MM.1S (cell line): ENCODE measurements around the gene IL23R.

ENCODE experiments used
- DNase-seq: peaks from one replicate; pipeline ENCODE4 v3.0.0-alpha.2; 2015
- H2AFZ ChIP-seq: fragments of 300-600 bp; sonication (generic); 2 replicates; pipeline ENCODE4 v1.6.0; 2016; ENCODE audit warnings: antibody characterized with exemption, low read length
- H3F3A ChIP-seq: fragments of 300-600 bp; sonication (generic); 2 replicates; pipeline ENCODE4 v1.6.1; 2016; ENCODE audit warnings: mild to moderate bottlenecking, antibody characterized with exemption, low read length, moderate library complexity, mixed read lengths; ENCODE audit not compliant: insufficient read depth
- H3K27ac ChIP-seq: fragments of 300-600 bp; sonication (generic); 2 replicates; pipeline ENCODE4 v1.5.1; 2016; ENCODE audit warnings: mild to moderate bottlenecking, low read length
- H3K27me3 ChIP-seq: fragments of 300-600 bp; sonication (generic); replicated peaks from 2 replicates; pipeline ENCODE4 v1.6.0; 2016; ENCODE audit warnings: low read length; ENCODE audit not compliant: insufficient read depth
- H3K36me3 ChIP-seq: fragments of 300-600 bp; sonication (generic); replicated peaks from 2 replicates; pipeline ENCODE4 v1.6.1; 2016; ENCODE audit warnings: mild to moderate bottlenecking, low read length, mixed read lengths; ENCODE audit not compliant: insufficient read depth
- H3K4me1 ChIP-seq: fragments of 300-600 bp; sonication (generic); 2 replicates; pipeline ENCODE4 v1.6.1; 2016; ENCODE audit warnings: low read length, mixed read lengths
- H3K4me2 ChIP-seq: fragments of 300-600 bp; sonication (generic); 2 replicates; pipeline ENCODE4 v1.6.0; 2016; ENCODE audit warnings: low read depth, low read length
- H3K4me3 ChIP-seq: fragments of 300-600 bp; sonication (generic); 2 replicates; pipeline ENCODE4 v1.5.1; 2016; ENCODE audit warnings: low read length, mixed read lengths
- H3K79me2 ChIP-seq: fragments of 300-600 bp; sonication (generic); 2 replicates; pipeline ENCODE4 v1.6.1; 2016; ENCODE audit warnings: mixed run types, low read length, mixed read lengths
- H3K9ac ChIP-seq: fragments of 300-600 bp; sonication (generic); 2 replicates; pipeline ENCODE4 v1.6.1; 2016; ENCODE audit warnings: low read length, mixed read lengths
- H3K9me2 ChIP-seq: fragments of 300-600 bp; sonication (generic); replicated peaks from 2 replicates; pipeline ENCODE4 v1.6.1; 2016; ENCODE audit warnings: mild to moderate bottlenecking, low read length, mixed read lengths; ENCODE audit not compliant: insufficient read depth
- H3K9me3 ChIP-seq: fragments of 300-600 bp; sonication (generic); replicated peaks from 2 replicates; pipeline ENCODE4 v1.6.1; 2016; ENCODE audit warnings: mild to moderate bottlenecking, low read length, mixed read lengths; ENCODE audit not compliant: insufficient read depth
- H4K20me1 ChIP-seq: fragments of 300-600 bp; sonication (generic); 2 replicates; pipeline ENCODE4 v1.6.1; 2016; ENCODE audit warnings: mild to moderate bottlenecking, low read length, moderate library complexity, mixed read lengths; ENCODE audit not compliant: insufficient read depth
- CTCF ChIP-seq: fragments of 300-600 bp; sonication (generic); IDR thresholded peaks from 2 replicates; pipeline ENCODE4 v1.5.1; 2016; ENCODE audit warnings: antibody characterized with exemption, low read length, mixed read lengths
- EZH2 ChIP-seq: fragments of 300-600 bp; sonication (generic); optimal IDR thresholded peaks from 2 replicates; pipeline ENCODE3; 2017; ENCODE audit warnings: low read depth, mild to moderate bottlenecking, antibody characterized with exemption, low read length, mixed read lengths
- EZH2phosphoT487 ChIP-seq: fragments of 300-600 bp; sonication (generic); IDR thresholded peaks from 2 replicates; pipeline ENCODE4 v1.6.1; 2018; ENCODE audit warnings: antibody characterized with exemption, low read length

Gene IL23R

GRCh38 chr1:67159233-67159632 lies 7.0 kb upstream of the IL23R start:
- no peak overlapping the region for H3K27ac ChIP-seq
- no peaks in the 10 kb centered on the region for H3K9me3 ChIP-seq
- TF ChIP-seq EZH2phosphoT487: no peak
- TF ChIP-seq EZH2: no peak
- no peak for TF ChIP-seq CTCF
- no peaks in the 10 kb centered on the region for H3K36me3 ChIP-seq
- H3K9me2 ChIP-seq: no peaks in the 10 kb centered on the region
- no peaks in the 10 kb centered on the region for H4K20me1 ChIP-seq
- no peak overlapping the region for H2AFZ ChIP-seq
- no peaks in the 10 kb centered on the region for H3K27me3 ChIP-seq
- no peak for DNase-seq
- no peaks in the 10 kb centered on the region for H3K4me1 ChIP-seq
- no peak overlapping the region for H3K4me2 ChIP-seq
- no peaks in the 10 kb centered on the region for H3F3A ChIP-seq
- H3K9ac ChIP-seq: no peak overlapping the region
- H3K79me2 ChIP-seq: no peaks in the 10 kb centered on the region
- no peak overlapping the region for H3K4me3 ChIP-seq

- DNase-seq: no peak
- Histone ChIP-seq H3F3A (no peaks in the 10 kb centered on the region), H3K36me3 (no peaks in the 10 kb centered on the region), H3K4me2 (no peak overlapping the region), H2AFZ (no peak overlapping the region), H3K79me2 (no peaks in the 10 kb centered on the region), H3K4me3 (no peak overlapping the region), H3K27ac (no peak overlapping the region), H3K27me3 (no peaks in the 10 kb centered on the region), H3K9me3 (no peaks in the 10 kb centered on the region), H4K20me1 (no peaks in the 10 kb centered on the region), H3K9me2 (no peaks in the 10 kb centered on the region), H3K9ac (no peak overlapping the region), H3K4me1 (no peaks in the 10 kb centered on the region)
- no peak for TF ChIP-seq EZH2phosphoT487
- no peak for TF ChIP-seq EZH2
- TF ChIP-seq CTCF: no peak
These were observed 3.3 kb upstream of the IL23R start for GRCh38 chr1:67162954-67163353.

GRCh38 chr1:67165468-67166041 lies 699 bp upstream of the IL23R start:
- Histone ChIP-seq H3K9me2 (no peaks in the 10 kb centered on the region), H2AFZ (no peak overlapping the region), H3K79me2 (no peaks in the 10 kb centered on the region), H3K4me2 (no peak overlapping the region), H3F3A (no peaks in the 10 kb centered on the region), H3K9ac (no peak overlapping the region), H3K27ac (no peak overlapping the region), H3K36me3 (no peaks in the 10 kb centered on the region), H3K9me3 (no peaks in the 10 kb centered on the region), H3K27me3 (no peaks in the 10 kb centered on the region), H3K4me1 (no peaks in the 10 kb centered on the region), H3K4me3 (no peak overlapping the region), H4K20me1 (no peaks in the 10 kb centered on the region)
- no peak for TF ChIP-seq CTCF
- DNase-seq: no peak

GRCh38 chr1:67169496-67169895 lies 3.2 kb downstream of the IL23R start:
- Histone ChIP-seq H3K36me3 (no peaks in the 10 kb centered on the region), H3K4me2 (no peak overlapping the region), H3K79me2 (no peaks in the 10 kb centered on the region), H3K9me2 (no peaks in the 10 kb centered on the region), H4K20me1 (no peaks in the 10 kb centered on the region), H3F3A (no peaks in the 10 kb centered on the region), H3K4me3 (no peak overlapping the region), H3K4me1 (no peaks in the 10 kb centered on the region), H3K27ac (no peak overlapping the region), H3K9me3 (no peaks in the 10 kb centered on the region), H3K9ac (no peak overlapping the region), H3K27me3 (no peaks in the 10 kb centered on the region), H2AFZ (no peak overlapping the region)
- TF ChIP-seq EZH2phosphoT487 (no peak), CTCF (no peak), EZH2 (no peak)
- DNase-seq: no peak
